Panc1 (cell line): ENCODE measurements around the gene SNED1.

Source experiments
- CTCF ChIP-seq: fragments of 450-650 bp; IDR thresholded peaks from 2 replicates; pipeline ENCODE4 v1.5.1; 2017; ENCODE audit warnings: mild to moderate bottlenecking
- POLR2AphosphoS5 ChIP-seq: IDR thresholded peaks from 2 replicates; pipeline ENCODE4 v1.6.1; 2012; ENCODE audit warnings: mild to moderate bottlenecking, low read depth, low read length, moderate library complexity
- SIN3A ChIP-seq: IDR thresholded peaks from 2 replicates; pipeline ENCODE4 v1.6.1; 2012; ENCODE audit warnings: low read depth, mild to moderate bottlenecking, low read length, moderate library complexity, borderline replicate concordance; ENCODE audit not compliant: insufficient read depth
- TCF7L2 ChIP-seq: IDR thresholded peaks from 2 replicates; pipeline ENCODE4 v1.6.1; 2011; ENCODE audit warnings: mild to moderate bottlenecking, low read depth, low read length, inconsistent platforms

DNA sequence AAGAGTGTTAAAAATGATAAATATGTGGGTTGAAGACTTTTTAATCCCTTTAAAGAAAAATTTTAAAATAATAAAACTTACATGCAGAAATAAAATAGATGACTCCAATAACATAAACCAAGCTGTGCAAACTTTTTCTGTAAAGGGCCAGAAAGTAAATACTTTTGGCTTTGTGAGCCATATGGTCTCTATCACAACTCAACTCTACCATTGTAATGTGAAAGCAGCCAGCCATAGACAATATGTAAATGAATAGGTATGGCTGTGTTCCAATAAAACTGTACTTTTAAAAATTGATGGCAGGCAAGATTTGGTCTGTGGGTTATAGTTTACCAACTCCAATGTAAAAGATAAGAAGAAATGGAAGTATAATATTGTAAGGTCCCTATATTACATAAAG lies 45.2 kb downstream of the SNED1 start:
- TF ChIP-seq CTCF (no peak), POLR2AphosphoS5 (no peak), SIN3A (no peak), TCF7L2 (no peak)
